GM19468 (cell line): ENCODE measurements around the gene YIPF2.
A peak's percentile ranks its signal among the peaks of the same experiment; 100 is the strongest.
"Not testable (repeated sequence)": the region's sequence is repeated elsewhere in the genome, so short reads cannot be mapped to it uniquely, and the experiment has no call there.

ENCODE experiments used
- ATAC-seq: cut with Tn5 transposase; IDR thresholded peaks from one replicate; pipeline ENCODE4 v1.9.1; 2021; ENCODE audit warnings: mild to moderate bottlenecking, moderate library complexity, moderate number of reproducible peaks; ENCODE audit not compliant: unreplicated experiment; ENCODE audit errors: extremely low read depth

Gene YIPF2

GRCh38 chr19:10928563-10929401 lies at the start of gene YIPF2, which contains the start of gene TIMM29:
YIPF2 (minus strand) TSS chr19:10928639; CDS start chr19:10928410, 229 bp downstream.
TIMM29 (plus strand) TSS chr19:10928811; CDS start chr19:10928823, 12 bp downstream.
- ATAC-seq: no peak

- ATAC-seq: no peak
Observed at GRCh38 chr19:10977742-10978092, 49.3 kb upstream of the YIPF2 start.

- no peak for ATAC-seq
Observed at GRCh38 chr19:10976131-10976892, 47.9 kb upstream of the YIPF2 start.

GRCh38 chr19:10975374-10976130 lies 47.1 kb upstream of the YIPF2 start:
- no peak for ATAC-seq

GRCh38 chr19:10971107-10971726 lies 42.8 kb upstream of the YIPF2 start:
- no peak for ATAC-seq

GRCh38 chr19:10968527-10969135 lies 40.2 kb upstream of the YIPF2 start:
- ATAC-seq: no peak

- no peak for ATAC-seq
Observed at GRCh38 chr19:10966809-10967208, 38.4 kb upstream of the YIPF2 start.

- ATAC-seq: no peak
Observed at GRCh38 chr19:10965398-10965797, 37.0 kb upstream of the YIPF2 start.

GRCh38 chr19:10964903-10965302 lies 36.5 kb upstream of the YIPF2 start:
- ATAC-seq: no peak

GRCh38 chr19:10963865-10964264 lies 35.4 kb upstream of the YIPF2 start:
- no peak for ATAC-seq

GRCh38 chr19:10962863-10963262 lies 34.4 kb upstream of the YIPF2 start:
- ATAC-seq: no peak

GRCh38 chr19:10961073-10961860 lies 32.8 kb upstream of the YIPF2 start:
- ATAC-seq: peak; percentile 6

- peak; percentile 63 for ATAC-seq
Observed at GRCh38 chr19:10960314-10961072, 32.1 kb upstream of the YIPF2 start, which contains the start of gene SMARCA4. SMARCA4 (plus strand) TSS chr19:10961030; CDS start chr19:10984152, 23,122 bp downstream.

GRCh38 chr19:10959277-10959968 lies 31.0 kb upstream of the YIPF2 start:
- ATAC-seq: not testable (repeated sequence)

GRCh38 chr19:10952809-10953208 lies 24.4 kb upstream of the YIPF2 start:
- no peak for ATAC-seq

- no peak for ATAC-seq
Observed at GRCh38 chr19:10946958-10947657, 18.7 kb upstream of the YIPF2 start.

GRCh38 chr19:10945264-10945663 lies 16.8 kb upstream of the YIPF2 start:
- ATAC-seq: no peak
